MCF 10A (cell line): Measurements from ENCODE around the gene PHF8. TPM values are rescaled to one million over a fixed set of nuclear protein-coding genes. Genes with fewer than 3 reads are reported as not detected.

Source experiments
- BruUV-seq: library from RNA; stranded (reverse); fragments of 400-500 nt; replicated peaks from 2 replicates; lab custom pipeline; 2021; lab: Mats Ljungman, UMichigan
- CTCF ChIA-PET: fragments of 300-600 bp; sonication (Branson Sonifier 250); formaldehyde crosslinking; extraction: SDS; loops from one replicate; lab custom pipeline; 2021; ENCODE audit warnings: antibody characterized with exemption, inconsistent platforms; lab: Yijun Ruan, JAX
- POLR2A ChIA-PET: fragments of 300-600, 350-650 bp; sonication (Branson Sonifier 250); formaldehyde crosslinking; extraction: SDS; loops from one replicate; lab custom pipeline; 2020; ENCODE audit warnings: antibody characterized with exemption, inconsistent platforms; lab: Yijun Ruan, JAX
- DNase-seq: peaks from one replicate; pipeline ENCODE4 v3.0.0-alpha.2; 2018; ENCODE audit not compliant: unreplicated experiment
- H3K27ac Mint-ChIP-seq: one replicate; pipeline ENCODE4 v1.8.0; 2022; ENCODE audit warnings: mild to moderate bottlenecking, low read depth, mixed read lengths; ENCODE audit not compliant: unreplicated experiment
- H3K27me3 Mint-ChIP-seq: one replicate; pipeline ENCODE4 v1.8.0; 2022; ENCODE audit warnings: mixed read lengths; ENCODE audit not compliant: insufficient read depth, unreplicated experiment
- H3K36me3 Mint-ChIP-seq: one replicate; pipeline ENCODE4 v1.8.0; 2022; ENCODE audit warnings: mild to moderate bottlenecking, moderate library complexity, mixed read lengths; ENCODE audit not compliant: insufficient read depth, unreplicated experiment
- H3K4me1 Mint-ChIP-seq: one replicate; pipeline ENCODE4 v1.8.0; 2022; ENCODE audit warnings: mixed read lengths; ENCODE audit not compliant: insufficient read depth, unreplicated experiment
- H3K4me3 Mint-ChIP-seq: one replicate; pipeline ENCODE4 v1.8.0; 2022; ENCODE audit warnings: mild to moderate bottlenecking, moderate library complexity, mixed read lengths; ENCODE audit not compliant: unreplicated experiment
- H3K9me3 Mint-ChIP-seq: one replicate; pipeline ENCODE4 v1.8.0; 2022; ENCODE audit warnings: mixed read lengths; ENCODE audit not compliant: unreplicated experiment
- intact Hi-C: fragments of 100-400 bp; cut with micrococcal nuclease; formaldehyde crosslinking; loops from 2 replicates; pipeline ENCODE4 v1.14.1; 2022
- total RNA-seq: library from RNA; stranded (reverse); gene quantifications from 2 replicates; pipeline ENCODE4 v1.2.3, GENCODE V29; 2022
- TF ChIP-seq, protein P1 (sequence below): fragments of 200-600 bp; IDR thresholded peaks from one replicate; pipeline ENCODE4 v1.8.0; 2022; ENCODE audit warnings: antibody characterized with exemption, mild to moderate bottlenecking; ENCODE audit not compliant: unreplicated experiment

The PHF8 gene
- total RNA-seq, 1 experiment from 2014 or later = 22.5 TPM

DNA sequence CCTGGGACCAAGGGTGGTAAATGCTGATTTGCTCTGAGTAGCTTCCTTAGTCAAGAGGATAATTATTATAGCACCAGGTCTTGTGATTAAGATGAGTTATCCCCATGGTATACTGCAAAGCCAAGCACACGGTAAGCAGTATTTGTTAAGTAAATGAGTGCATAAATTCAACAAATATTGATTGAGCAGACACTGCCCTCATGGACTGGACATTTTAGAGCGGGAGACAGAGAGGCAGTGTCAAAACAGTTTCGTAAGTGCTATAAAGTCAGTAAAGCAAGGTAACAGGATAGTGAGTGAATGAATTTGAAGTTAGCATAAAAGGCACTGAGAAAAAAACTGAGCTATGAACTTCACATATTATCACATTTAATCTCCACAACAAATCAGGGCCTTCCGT is 13.9 kb downstream of the PHF8 start:
- H3K4me1 Mint-ChIP-seq = peaks cover 10% of the 10 kb centered on the region
- H3K9me3 Mint-ChIP-seq = no peaks in the 10 kb centered on the region
- H3K27ac Mint-ChIP-seq = no peak overlapping the region
- TF ChIP-seq, protein P1, sequence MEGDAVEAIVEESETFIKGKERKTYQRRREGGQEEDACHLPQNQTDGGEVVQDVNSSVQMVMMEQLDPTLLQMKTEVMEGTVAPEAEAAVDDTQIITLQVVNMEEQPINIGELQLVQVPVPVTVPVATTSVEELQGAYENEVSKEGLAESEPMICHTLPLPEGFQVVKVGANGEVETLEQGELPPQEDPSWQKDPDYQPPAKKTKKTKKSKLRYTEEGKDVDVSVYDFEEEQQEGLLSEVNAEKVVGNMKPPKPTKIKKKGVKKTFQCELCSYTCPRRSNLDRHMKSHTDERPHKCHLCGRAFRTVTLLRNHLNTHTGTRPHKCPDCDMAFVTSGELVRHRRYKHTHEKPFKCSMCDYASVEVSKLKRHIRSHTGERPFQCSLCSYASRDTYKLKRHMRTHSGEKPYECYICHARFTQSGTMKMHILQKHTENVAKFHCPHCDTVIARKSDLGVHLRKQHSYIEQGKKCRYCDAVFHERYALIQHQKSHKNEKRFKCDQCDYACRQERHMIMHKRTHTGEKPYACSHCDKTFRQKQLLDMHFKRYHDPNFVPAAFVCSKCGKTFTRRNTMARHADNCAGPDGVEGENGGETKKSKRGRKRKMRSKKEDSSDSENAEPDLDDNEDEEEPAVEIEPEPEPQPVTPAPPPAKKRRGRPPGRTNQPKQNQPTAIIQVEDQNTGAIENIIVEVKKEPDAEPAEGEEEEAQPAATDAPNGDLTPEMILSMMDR = no peak
- CTCF ChIA-PET = interaction anchor here (0.6 to 0.7 kb wide), 3 partner anchors 39 to 380 kb away, joined by 3 to 4 read pairs (median 3); no protein-coding TSS in a partner anchor
- POLR2A ChIA-PET = interaction anchor here (0.7 to 3.1 kb wide), 2 partner anchors 13 to 346 kb away, joined by 3 to 21 read pairs; partner anchors contain the start of gene PHF8
- DNase-seq = no peak
- intact Hi-C loops = no loop called here
- peaks cover 61% of the 10 kb centered on the region for H3K27me3 Mint-ChIP-seq
- BruUV-seq = no TSS peak
- peaks cover 61% of the 10 kb centered on the region for H3K36me3 Mint-ChIP-seq
- H3K4me3 Mint-ChIP-seq = no peak overlapping the region

GRCh38 chrX:54029529-54030143 is 14.6 kb downstream of the PHF8 start:
- peaks cover 55% of the 10 kb centered on the region for H3K36me3 Mint-ChIP-seq
- CTCF ChIA-PET = interaction anchor here (0.6 to 1.0 kb wide), 2 partner anchors 10 to 381 kb away, joined by 3 read pairs; no protein-coding TSS in a partner anchor
- POLR2A ChIA-PET = interaction anchor here (0.6 to 3.1 kb wide), 3 partner anchors 14 to 346 kb away, joined by 3 to 21 read pairs (median 3); partner anchors contain the start of gene PHF8
- H3K27me3 Mint-ChIP-seq = peaks cover 68% of the 10 kb centered on the region
- BruUV-seq = no TSS peak
- H3K4me1 Mint-ChIP-seq = peaks cover 10% of the 10 kb centered on the region
- TF ChIP-seq, protein P1 = no peak
- intact Hi-C loops = no loop called here
- H3K4me3 Mint-ChIP-seq = no peak overlapping the region
- H3K27ac Mint-ChIP-seq = no peak overlapping the region
- no peaks in the 10 kb centered on the region for H3K9me3 Mint-ChIP-seq
- DNase-seq = peak; percentile 51

DNA sequence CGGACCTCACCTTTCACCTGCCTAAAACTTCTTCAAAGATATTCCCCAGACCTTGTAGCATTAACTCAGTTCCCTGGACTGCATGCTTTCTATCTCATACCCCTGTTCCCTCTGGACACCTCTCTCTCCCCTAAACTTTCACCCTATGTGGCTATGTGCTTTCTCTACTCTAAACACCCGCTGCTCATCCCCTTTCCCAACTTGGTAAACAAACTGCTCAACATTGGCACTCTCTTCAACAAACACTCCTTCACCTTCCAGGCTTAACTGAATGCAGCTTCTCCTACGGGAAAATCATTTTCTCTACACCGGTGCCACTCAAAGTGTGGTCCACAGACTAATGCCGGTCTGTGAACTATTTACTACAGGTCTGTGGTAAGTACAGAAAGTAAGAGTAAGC is 19.9 kb downstream of the PHF8 start:
- Mint-ChIP-seq H3K36me3 (peaks cover 37% of the 10 kb centered on the region), H3K27ac (no peak overlapping the region), H3K4me3 (no peak overlapping the region), H3K9me3 (no peaks in the 10 kb centered on the region), H3K4me1 (no peaks in the 10 kb centered on the region), H3K27me3 (peaks cover 45% of the 10 kb centered on the region)
- TF ChIP-seq, protein P1 = no peak
- no peak for DNase-seq
- CTCF ChIA-PET = no interaction called here
- no TSS peak for BruUV-seq
- intact Hi-C loops = no loop called here
- POLR2A ChIA-PET = no interaction called here

- TF ChIP-seq, protein P1 = no peak
- H3K9me3 Mint-ChIP-seq = no peaks in the 10 kb centered on the region
- POLR2A ChIA-PET = interaction anchor here (0.7 kb wide), 1 partner anchor 17 kb away, joined by 3 read pairs; no protein-coding TSS in a partner anchor
- no peak for DNase-seq
- no peak overlapping the region for H3K27ac Mint-ChIP-seq
- H3K36me3 Mint-ChIP-seq = peaks cover 62% of the 10 kb centered on the region
- H3K27me3 Mint-ChIP-seq = peaks cover 26% of the 10 kb centered on the region
- CTCF ChIA-PET = no interaction called here
- no peak overlapping the region for H3K4me3 Mint-ChIP-seq
- no peaks in the 10 kb centered on the region for H3K4me1 Mint-ChIP-seq
- intact Hi-C loops = no loop called here
- no TSS peak for BruUV-seq
These were observed 31.3 kb downstream of the PHF8 start for GRCh38 chrX:54012830-54013500.
